Activated CD4-positive, alpha-beta memory T cell treated with anti-CD3 and anti-CD28 coated beads for 36 hours (primary cell): Measurements from ENCODE around the gene IQUB. TPM values are rescaled to one million over a fixed set of nuclear protein-coding genes. Genes with fewer than 3 reads are reported as not detected.
"Not testable (repeated sequence)": the region's sequence is repeated elsewhere in the genome, so short reads cannot be mapped to it uniquely, and the experiment has no call there.

Source experiments
- CTCF ChIA-PET: fragments of 350-600 bp; sonication (Branson Sonifier 250); formaldehyde crosslinking; loops from one replicate; lab custom pipeline; 2021; ENCODE audit warnings: antibody characterized with exemption, inconsistent platforms; lab: Charles Lee
- POLR2A ChIA-PET: fragments of 350-600 bp; sonication (Branson Sonifier 250); formaldehyde crosslinking; loops from one replicate; lab custom pipeline; 2021; ENCODE audit warnings: antibody characterized with exemption; lab: Charles Lee
- DNase-seq: peaks from one replicate; pipeline ENCODE4 v3.0.0-alpha.2; 2020
- H3K27ac Mint-ChIP-seq: one replicate; pipeline ENCODE4 v1.8.0; 2021; ENCODE audit warnings: mixed read lengths
- H3K27me3 Mint-ChIP-seq: one replicate; pipeline ENCODE4 v1.8.0; 2021; ENCODE audit warnings: mixed read lengths
- H3K36me3 Mint-ChIP-seq: one replicate; pipeline ENCODE4 v1.8.0; 2021; ENCODE audit warnings: mixed read lengths
- H3K4me1 Mint-ChIP-seq: one replicate; pipeline ENCODE4 v1.8.0; 2021; ENCODE audit warnings: low read depth, mixed read lengths
- H3K4me3 Mint-ChIP-seq: one replicate; pipeline ENCODE4 v1.8.0; 2021; ENCODE audit warnings: mild to moderate bottlenecking, mixed read lengths
- H3K9me3 Mint-ChIP-seq: one replicate; pipeline ENCODE4 v1.8.0; 2021; ENCODE audit warnings: mixed read lengths
- intact Hi-C: fragments of 100-400 bp; cut with micrococcal nuclease; formaldehyde crosslinking; loops from one replicate; pipeline ENCODE4 v1.15.1; 2023
- total RNA-seq, 2 experiments: library from RNA; stranded (reverse); gene quantifications; one replicate each; pipeline ENCODE4 v1.2.3, GENCODE V29; 2021

The IQUB gene
- total RNA-seq, 2 experiments from 2014 or later, result 0.10 TPM; not detected in 1

- no peaks in the 10 kb centered on the region for H3K27me3 Mint-ChIP-seq
- no peaks in the 10 kb centered on the region for H3K9me3 Mint-ChIP-seq
- intact Hi-C loops, result no loop called here
- H3K36me3 Mint-ChIP-seq, result no peaks in the 10 kb centered on the region
- CTCF ChIA-PET, result no interaction called here
- no peak overlapping the region for H3K4me3 Mint-ChIP-seq
- POLR2A ChIA-PET, result no interaction called here
- H3K27ac Mint-ChIP-seq, result no peak overlapping the region
- no peak for DNase-seq
- H3K4me1 Mint-ChIP-seq, result peaks cover 6% of the 10 kb centered on the region
Observed at GRCh38 chr7:123562121-123562520, 27.7 kb upstream of the IQUB start.

DNA sequence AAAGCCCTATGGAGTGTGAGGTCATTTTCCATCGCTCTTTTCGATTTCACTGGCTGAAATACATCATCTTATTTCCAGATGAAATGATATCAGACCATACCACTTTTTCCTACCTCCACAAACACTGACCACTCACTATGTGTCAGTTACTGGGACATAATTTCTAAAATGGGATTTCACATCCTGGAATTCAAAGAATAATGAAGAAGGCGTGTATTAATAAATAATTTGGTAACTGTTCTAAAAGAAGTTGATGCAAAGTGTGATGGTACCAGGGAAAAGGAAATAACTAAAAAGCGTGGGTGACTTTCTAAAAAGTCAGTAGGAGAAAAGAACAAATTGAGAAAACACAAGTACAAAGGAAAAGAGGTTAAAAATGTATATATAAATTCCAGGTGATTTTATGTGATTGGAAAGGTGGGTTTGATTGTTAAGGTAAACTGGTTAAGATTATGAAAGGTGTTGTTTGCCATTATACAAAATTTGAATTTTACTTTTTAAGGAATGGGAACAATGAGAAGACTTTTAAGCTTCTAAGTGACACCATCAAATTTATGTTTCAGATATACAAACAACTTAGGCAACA lies 24.0 kb upstream of the IQUB start:
- no peak for DNase-seq
- Mint-ChIP-seq H3K27me3 (no peaks in the 10 kb centered on the region), H3K4me3 (no peak overlapping the region), H3K4me1 (peaks cover 9% of the 10 kb centered on the region), H3K27ac (no peak overlapping the region), H3K9me3 (no peaks in the 10 kb centered on the region), H3K36me3 (peaks cover 3% of the 10 kb centered on the region)
- POLR2A ChIA-PET, result interaction anchor here (0.6 to 1.6 kb wide), 2 partner anchors 24 kb away, joined by 3 to 4 read pairs; partner anchors contain the start of gene IQUB
- intact Hi-C loops, result loop anchor here (5.0 to 10.0 kb wide), 2 partner anchors 154 to 1366 kb away; partner anchors contain the start of gene POT1
- CTCF ChIA-PET, result interaction anchor here (1.0 to 2.5 kb wide), 3 partner anchors 9 to 64 kb away, joined by 3 to 13 read pairs (median 3); partner anchors contain the start of gene IQUB

DNA sequence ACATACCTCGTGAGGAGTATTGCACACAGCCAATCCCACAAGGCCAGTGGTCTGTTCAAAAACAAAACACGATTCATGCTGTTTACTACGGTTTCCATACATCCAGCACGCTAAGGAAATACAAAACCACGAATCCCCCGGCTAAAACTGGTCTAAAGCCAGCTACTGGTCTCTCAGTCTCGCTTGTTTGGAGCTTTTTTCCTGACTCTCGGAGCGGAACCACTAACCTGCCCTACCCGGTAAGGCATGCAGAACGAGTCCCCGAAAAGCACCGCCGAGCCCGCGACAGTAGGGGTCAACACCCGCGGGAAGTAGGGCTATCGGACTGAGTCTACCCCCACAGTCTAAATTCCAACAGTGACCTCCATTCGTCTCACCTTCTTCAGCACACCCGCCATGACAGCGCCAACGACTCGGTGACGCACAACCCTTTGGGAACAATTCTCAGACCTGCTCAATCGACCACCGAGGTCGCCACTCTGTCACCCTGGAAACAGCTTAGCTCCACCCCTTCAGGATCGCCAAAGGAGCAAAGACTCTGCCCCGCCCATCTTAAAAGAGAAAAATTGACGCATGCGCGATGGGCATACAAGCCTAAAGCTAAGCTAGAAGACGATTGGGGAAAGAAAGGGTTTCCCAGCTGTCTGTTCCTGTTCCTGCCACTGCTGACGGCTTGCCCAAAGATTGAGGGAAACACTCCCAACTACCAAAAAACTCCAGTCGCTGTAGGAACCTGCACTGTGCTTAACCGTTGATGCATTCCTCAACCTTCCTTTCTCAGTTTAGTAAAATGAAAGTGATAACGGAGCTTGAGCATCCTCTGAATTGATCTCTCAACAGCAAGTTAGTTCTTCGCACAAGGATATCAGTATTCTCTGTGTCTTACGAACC lies 23.2 kb upstream of the IQUB start, which contains the start of gene NDUFA5:
TSS of gene NDUFA5 (minus strand) at position 421 of the 891 bp plus-strand sequence. CDS start at position 398, 23 bp downstream.
- H3K4me3 Mint-ChIP-seq, result no peak within 1 kb of the TSS

DNA sequence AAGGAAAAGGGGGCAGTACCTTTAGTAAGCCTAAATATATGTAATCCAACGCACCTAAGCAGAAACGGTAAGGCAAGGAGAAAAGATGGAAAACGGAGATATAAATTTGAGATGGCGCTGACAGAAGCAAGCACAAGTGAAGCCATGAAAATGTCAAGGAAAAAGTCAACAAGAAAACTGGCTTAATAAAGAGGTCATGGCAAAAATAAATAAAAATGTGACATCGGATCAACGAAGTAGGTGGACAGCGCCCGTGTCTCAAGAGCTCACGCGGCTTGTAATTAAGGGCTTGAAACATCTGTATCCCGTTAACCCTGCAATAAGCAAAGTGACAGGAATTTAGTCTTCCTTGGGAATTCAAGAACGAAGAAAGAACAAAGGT lies 22.6 kb upstream of the IQUB start:
- Mint-ChIP-seq H3K4me3 (no peak overlapping the region), H3K27me3 (no peaks in the 10 kb centered on the region), H3K27ac (no peak overlapping the region), H3K36me3 (peaks cover 15% of the 10 kb centered on the region), H3K4me1 (peaks cover 15% of the 10 kb centered on the region), H3K9me3 (peaks cover 6% of the 10 kb centered on the region)
- POLR2A ChIA-PET, result interaction anchor here (1.1 to 1.6 kb wide), 2 partner anchors 22 to 23 kb away, joined by 3 to 4 read pairs; partner anchors contain the start of gene IQUB
- intact Hi-C loops, result loop anchor here (1.0 to 10.0 kb wide), 4 partner anchors 23 to 1368 kb away; partner anchors contain the start of genes IQUB, POT1 and WASL
- no peak for DNase-seq
- CTCF ChIA-PET, result interaction anchor here (1.3 to 2.5 kb wide), 2 partner anchors 22 to 63 kb away, joined by 3 to 13 read pairs; partner anchors contain the start of gene IQUB

More for the DNA sequence above, 23.2 kb upstream of the IQUB start, which contains the start of gene NDUFA5:
- Mint-ChIP-seq H3K27ac (no peak within 1 kb of the TSS), H3K9me3 (peaks cover 3% of the 10 kb centered on the region), H3K4me1 (peaks cover 15% of the 10 kb centered on the region), H3K36me3 (peaks cover 10% of the 10 kb centered on the region), H3K27me3 (no peaks in the 10 kb centered on the region)
- CTCF ChIA-PET, result interaction anchor here (1.0 to 2.5 kb wide), 3 partner anchors 10 to 63 kb away, joined by 3 to 13 read pairs (median 3); partner anchors contain the start of gene IQUB
- DNase-seq, result peak; percentile 97
- intact Hi-C loops, result loop anchor here (1.0 to 10.0 kb wide), 4 partner anchors 23 to 1367 kb away; partner anchors contain the start of genes IQUB, POT1 and WASL
- POLR2A ChIA-PET, result interaction anchor here (0.6 to 1.6 kb wide), 3 partner anchors 22 to 24 kb away, joined by 3 to 4 read pairs (median 3); partner anchors contain the start of gene IQUB

DNA sequence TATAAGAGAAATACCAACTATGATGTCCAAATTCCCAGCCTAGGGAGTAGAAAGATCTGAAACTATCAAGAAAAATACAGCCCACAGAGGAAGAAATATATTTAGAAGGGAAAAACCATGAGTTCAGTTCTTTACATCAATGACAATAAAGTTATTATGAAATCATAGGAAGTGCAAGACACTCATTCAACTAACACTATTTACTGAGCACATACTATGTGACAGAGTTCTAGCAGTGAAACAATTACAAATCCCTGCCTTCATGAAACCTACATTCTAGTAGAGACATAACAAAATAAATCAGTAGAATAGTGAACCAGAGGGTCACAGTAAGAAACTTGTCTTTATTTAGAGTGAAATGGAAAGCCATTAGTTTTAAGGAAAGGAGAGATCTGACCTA lies 21.1 kb upstream of the IQUB start:
- Mint-ChIP-seq H3K9me3 (peaks cover 6% of the 10 kb centered on the region), H3K27ac (no peak overlapping the region), H3K27me3 (no peaks in the 10 kb centered on the region), H3K4me1 (peaks cover 15% of the 10 kb centered on the region), H3K36me3 (peaks cover 16% of the 10 kb centered on the region), H3K4me3 (no peak overlapping the region)
- intact Hi-C loops, result loop anchor here (5.0 to 10.0 kb wide), 2 partner anchors 157 to 1369 kb away; partner anchors contain the start of gene POT1
- no peak for DNase-seq
- ChIA-PET POLR2A (no interaction called here), CTCF (no interaction called here)

GRCh38 chr7:123553159-123553558 lies 18.8 kb upstream of the IQUB start:
- Mint-ChIP-seq H3K9me3 (peaks cover 6% of the 10 kb centered on the region), H3K4me1 (peaks cover 15% of the 10 kb centered on the region), H3K27me3 (no peaks in the 10 kb centered on the region), H3K36me3 (peaks cover 29% of the 10 kb centered on the region), H3K4me3 (no peak overlapping the region), H3K27ac (no peak overlapping the region)
- POLR2A ChIA-PET, result no interaction called here
- intact Hi-C loops, result loop anchor here (10.0 kb wide), 1 partner anchor 1372 kb away; the partner anchor contains the start of gene POT1
- DNase-seq, result no peak
- CTCF ChIA-PET, result interaction anchor here (1.7 kb wide), 1 partner anchor 59 kb away, joined by 4 read pairs; no protein-coding TSS in a partner anchor

DNA sequence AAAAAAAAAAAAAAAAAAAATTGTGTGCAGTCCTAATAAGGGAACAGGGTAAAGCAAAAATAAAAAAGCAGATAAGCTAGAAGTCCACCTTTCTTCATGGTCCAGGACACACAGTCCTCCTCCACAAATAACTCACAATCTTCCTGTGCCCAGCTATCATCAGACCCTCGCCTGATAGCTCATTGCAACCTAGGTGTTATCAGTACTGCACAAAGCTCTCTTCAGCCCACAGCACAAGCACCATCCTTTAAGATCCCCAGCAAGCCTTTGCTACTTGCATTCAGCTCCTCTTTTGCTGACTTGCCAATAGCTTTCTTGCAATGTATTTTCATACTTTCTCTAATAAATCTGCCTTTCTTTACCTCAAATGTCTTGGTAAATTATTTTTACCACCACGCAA lies 18.2 kb upstream of the IQUB start:
- ChIA-PET POLR2A (interaction anchor here (0.6 kb wide), 1 partner anchor 1948 kb away, joined by 3 read pairs; no protein-coding TSS in a partner anchor), CTCF (interaction anchor here (0.7 to 1.7 kb wide), 2 partner anchors 58 to 149 kb away, joined by 4 to 5 read pairs; no protein-coding TSS in a partner anchor)
- H3K4me1 Mint-ChIP-seq, result peaks cover 16% of the 10 kb centered on the region
- no peak for DNase-seq
- H3K4me3 Mint-ChIP-seq, result no peak overlapping the region
- H3K36me3 Mint-ChIP-seq, result peaks cover 31% of the 10 kb centered on the region
- no peak overlapping the region for H3K27ac Mint-ChIP-seq
- H3K27me3 Mint-ChIP-seq, result no peaks in the 10 kb centered on the region
- intact Hi-C loops, result loop anchor here (10.0 kb wide), 1 partner anchor 1372 kb away; the partner anchor contains the start of gene POT1
- peaks cover 6% of the 10 kb centered on the region for H3K9me3 Mint-ChIP-seq

DNA sequence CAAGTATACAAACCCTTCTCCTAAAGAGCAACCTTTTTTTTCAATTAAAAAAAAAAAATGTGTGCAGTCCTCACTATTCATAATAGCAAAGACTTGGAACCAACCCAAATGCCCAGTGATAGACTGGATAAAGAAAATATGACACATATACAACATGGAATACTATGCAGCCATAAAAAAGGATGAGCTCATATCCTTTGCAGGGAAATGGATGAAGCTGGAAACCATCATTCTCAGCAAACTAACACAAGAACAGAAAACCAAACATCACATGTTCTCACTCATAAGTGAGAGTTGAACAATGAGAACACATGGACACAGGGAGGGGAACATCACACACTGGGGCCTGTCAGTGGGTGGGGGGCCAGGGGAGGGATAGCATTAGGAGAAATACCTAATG lies 17.7 kb upstream of the IQUB start:
- H3K27me3 Mint-ChIP-seq, H3K9me3 Mint-ChIP-seq, H3K27ac Mint-ChIP-seq, DNase-seq, H3K4me3 Mint-ChIP-seq: not testable (repeated sequence)
- ChIA-PET POLR2A (interaction anchor here (0.6 kb wide), 1 partner anchor 1948 kb away, joined by 3 read pairs; no protein-coding TSS in a partner anchor), CTCF (interaction anchor here (0.7 kb wide), 1 partner anchor 149 kb away, joined by 5 read pairs; no protein-coding TSS in a partner anchor)
- Mint-ChIP-seq H3K36me3 (peaks cover 35% of the 10 kb centered on the region), H3K4me1 (peaks cover 16% of the 10 kb centered on the region)
- intact Hi-C loops, result loop anchor here (10.0 kb wide), 1 partner anchor 1373 kb away; the partner anchor contains the start of gene POT1

DNA sequence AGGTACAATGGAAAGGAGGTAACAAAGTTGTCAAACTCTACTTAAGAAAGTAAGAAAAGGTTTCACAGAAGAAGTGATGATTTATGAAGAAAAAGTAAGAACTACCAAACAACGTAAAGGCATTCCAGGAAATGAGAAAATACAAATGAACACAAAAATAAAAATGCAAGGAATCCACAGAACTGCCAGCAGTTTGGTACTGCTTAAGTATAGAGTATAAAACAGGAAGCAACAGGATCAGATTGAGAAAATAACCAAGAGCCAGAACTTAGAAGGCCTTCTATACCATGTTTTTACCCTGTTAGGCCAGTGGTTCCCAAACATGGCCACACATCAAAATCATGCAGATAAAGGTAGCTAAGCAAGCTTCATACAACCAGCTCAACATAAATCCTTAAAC lies 14.0 kb upstream of the IQUB start:
- Mint-ChIP-seq H3K27ac (no peak overlapping the region), H3K4me1 (peaks cover 17% of the 10 kb centered on the region), H3K4me3 (no peak overlapping the region), H3K36me3 (peaks cover 32% of the 10 kb centered on the region), H3K27me3 (no peaks in the 10 kb centered on the region), H3K9me3 (peaks cover 6% of the 10 kb centered on the region)
- intact Hi-C loops, result no loop called here
- DNase-seq, result no peak
- ChIA-PET POLR2A (no interaction called here), CTCF (interaction anchor here (1.5 kb wide), 1 partner anchor 55 kb away, joined by 4 read pairs; no protein-coding TSS in a partner anchor)

GRCh38 chr7:123539871-123540270 lies 5.5 kb upstream of the IQUB start:
- H3K4me3 Mint-ChIP-seq, result no peak overlapping the region
- no peak for DNase-seq
- peaks cover 14% of the 10 kb centered on the region for H3K4me1 Mint-ChIP-seq
- CTCF ChIA-PET, result interaction anchor here (2.0 kb wide), 1 partner anchor 46 kb away, joined by 8 read pairs; no protein-coding TSS in a partner anchor
- H3K27ac Mint-ChIP-seq, result no peak overlapping the region
- POLR2A ChIA-PET, result no interaction called here
- intact Hi-C loops, result loop anchor here (2.0 kb wide), 1 partner anchor 61 kb away; the partner anchor contains the start of gene ASB15
- no peaks in the 10 kb centered on the region for H3K9me3 Mint-ChIP-seq
- H3K36me3 Mint-ChIP-seq, result peaks cover 6% of the 10 kb centered on the region
- H3K27me3 Mint-ChIP-seq, result no peaks in the 10 kb centered on the region

GRCh38 chr7:123538897-123539296 lies 4.5 kb upstream of the IQUB start:
- Mint-ChIP-seq H3K4me1 (peaks cover 19% of the 10 kb centered on the region), H3K36me3 (peaks cover 6% of the 10 kb centered on the region), H3K27me3 (peaks cover 2% of the 10 kb centered on the region), H3K9me3 (no peaks in the 10 kb centered on the region), H3K4me3 (no peak overlapping the region), H3K27ac (no peak overlapping the region)
- ChIA-PET POLR2A (no interaction called here), CTCF (no interaction called here)
- intact Hi-C loops, result no loop called here
- no peak for DNase-seq
